ENCODE measurements around the gene PANK4.

The PANK4 gene

DNA sequence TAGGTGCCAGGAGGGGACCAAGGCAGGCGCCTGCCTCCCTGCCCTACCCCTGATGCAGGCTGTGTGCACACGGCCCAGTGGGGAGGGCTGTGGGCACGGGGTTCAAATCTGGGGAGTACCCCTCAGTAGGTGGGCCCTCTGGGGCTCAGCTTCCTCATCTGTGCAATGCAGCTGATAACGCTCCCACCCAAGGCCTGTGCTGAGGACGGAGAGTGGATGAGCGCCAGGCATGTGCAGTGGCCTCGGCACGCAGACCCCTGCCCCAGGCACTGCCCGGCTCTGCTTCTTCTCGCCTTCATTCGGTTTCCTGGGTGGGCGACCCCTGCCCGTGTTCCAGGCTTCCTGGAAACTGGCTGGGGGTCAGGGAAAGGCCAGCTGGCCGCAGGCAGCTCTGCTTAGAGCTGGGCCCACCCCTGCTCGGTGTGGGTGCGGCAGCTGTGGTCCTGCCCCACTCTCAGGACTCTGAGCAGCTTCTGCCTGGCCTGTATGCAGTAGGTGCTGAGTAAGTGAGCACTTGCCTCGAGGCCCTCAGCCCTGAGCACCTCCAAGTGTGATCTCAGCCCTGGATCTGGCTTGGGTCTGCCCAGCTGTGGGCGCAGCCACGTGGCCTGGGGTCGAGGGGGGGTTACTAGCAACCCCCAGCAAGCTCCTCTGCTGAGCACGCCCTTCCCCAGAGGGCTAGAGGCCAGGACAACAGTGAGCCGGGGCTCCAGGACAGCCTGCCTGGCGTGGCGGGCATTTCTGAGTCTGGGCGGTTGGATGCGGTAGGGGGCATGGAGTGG is 17.9 kb upstream of the PANK4 start:
- DNase-seq, result no peak

DNA sequence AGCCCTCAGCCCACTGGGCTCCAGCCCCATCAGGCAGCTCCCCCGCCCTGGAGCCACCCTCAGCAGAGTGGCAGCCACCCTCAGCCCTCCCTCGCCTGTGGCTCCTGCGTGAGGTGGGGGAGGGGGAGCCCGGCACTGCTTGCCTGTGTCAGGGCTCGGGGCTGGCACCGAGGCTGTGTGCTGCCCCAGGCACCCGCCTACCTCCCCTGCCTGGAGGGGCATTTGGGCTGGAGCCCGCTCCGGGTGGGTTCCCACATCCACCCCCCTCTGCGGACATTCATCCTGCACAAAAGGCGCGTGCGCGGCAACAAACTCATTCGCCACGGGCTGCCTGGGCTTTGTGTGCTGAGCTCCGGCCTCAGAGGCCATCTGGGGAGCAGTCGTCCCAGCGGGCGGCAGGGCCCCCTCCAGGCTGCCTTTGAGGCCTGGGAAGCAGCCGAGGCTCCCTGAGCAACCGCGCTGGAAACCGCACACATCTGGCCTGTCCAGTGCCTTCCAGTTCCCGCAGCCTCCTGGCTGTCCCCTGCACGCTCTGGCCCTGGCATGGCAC is 17.2 kb upstream of the PANK4 start:
- peak in 1 of 2 donors; percentile 47 for DNase-seq

- no peak for DNase-seq
These were observed 16.0 kb upstream of the PANK4 start for GRCh38 chr1:2542246-2542915.

DNA sequence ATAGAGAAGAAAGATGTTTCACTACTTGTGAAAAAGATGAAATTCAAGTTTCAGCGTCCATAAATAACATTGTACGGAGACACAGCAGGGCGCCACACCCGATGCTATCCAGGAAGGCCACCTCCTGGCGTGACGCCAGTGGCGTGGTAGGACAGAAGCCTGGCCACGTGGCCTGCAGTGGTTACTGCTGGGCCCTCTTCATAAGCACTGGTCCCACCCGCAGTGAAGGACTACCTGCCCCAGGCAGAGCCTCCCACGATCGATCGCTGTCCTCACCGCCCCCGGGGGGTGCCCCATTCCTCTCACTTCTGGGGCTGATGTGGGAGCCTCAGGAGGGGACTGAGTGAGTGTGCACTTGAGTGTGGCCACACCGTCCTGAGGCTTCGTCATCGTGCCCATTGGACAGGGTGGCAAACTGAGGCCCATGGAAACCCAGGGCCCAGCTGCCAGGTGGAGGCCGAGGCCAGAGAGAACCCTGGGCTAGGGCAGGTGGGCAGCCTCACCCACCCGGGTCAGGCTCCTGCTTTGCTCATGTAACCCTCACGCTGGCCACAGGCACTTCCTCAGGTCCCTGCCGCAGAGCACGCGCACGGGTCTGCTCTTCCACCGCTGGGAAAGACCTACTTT is 15.3 kb upstream of the PANK4 start:
- DNase-seq, result no peak

DNA sequence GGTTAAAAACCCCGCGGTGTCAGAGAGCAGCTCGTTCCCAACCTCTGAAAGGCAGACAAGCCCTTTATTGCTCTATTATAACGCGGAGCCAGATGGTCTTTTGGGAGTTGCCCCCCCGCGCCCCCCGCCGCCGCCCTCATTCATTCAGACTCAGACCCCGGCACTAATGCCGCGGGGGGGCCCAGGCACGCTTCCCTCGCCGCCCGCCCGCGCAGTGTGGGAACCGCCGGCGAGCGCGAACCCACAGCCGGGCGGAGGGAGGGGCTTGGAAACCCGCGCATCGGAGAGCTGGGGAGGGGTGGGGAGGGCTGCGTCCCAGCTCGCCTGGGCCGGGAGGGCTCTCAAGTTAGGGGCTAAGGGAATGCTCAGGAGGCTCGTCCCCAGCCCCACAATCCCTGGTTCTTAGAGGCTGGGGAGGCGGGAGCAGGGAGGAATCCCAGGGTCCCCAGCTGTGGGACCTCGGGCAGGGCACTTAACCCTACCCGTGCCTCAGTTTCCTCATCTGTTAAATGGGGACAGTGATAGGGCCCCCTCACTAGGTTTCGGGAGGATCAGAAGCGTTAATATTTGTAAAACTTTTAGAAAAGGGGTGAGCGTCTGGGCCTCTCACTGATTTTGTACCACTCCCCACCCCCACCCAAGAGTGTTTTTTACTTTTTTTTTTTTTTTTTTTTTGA is 14.6 kb upstream of the PANK4 start:
- DNase-seq, result no peak

DNA sequence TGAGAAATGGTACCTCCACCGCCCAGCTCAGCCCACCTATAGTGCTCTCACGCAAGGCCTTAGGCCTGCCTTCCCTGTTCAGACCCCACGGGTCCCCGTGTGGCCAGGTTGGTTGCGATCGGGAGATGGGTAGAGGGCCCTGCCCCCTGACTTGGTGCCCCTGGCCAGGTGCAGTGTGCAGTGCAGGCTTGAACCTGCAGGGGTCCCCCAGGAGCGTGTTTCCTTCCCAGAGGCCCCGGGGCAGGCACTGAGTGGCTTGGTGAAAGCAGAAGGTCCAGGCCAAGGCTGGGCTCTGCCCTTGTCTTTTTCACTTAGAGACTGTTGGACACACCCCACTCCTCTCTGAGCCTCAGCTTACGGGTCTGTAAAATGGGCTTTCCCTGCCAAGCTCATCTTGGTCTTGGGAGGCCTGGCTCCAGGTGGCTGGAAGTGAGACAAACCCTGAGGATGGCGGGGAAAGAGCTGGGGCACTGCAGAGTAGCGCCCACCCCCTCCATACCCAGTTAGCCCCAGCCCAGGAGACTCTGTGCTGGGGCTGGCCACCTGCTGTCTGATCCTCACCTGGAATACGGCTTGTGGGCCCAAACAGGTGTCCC is 13.0 kb upstream of the PANK4 start:
- DNase-seq, result no peak

- DNase-seq, result no peak
These were observed 12.5 kb upstream of the PANK4 start for GRCh38 chr1:2538872-2539271.

DNA sequence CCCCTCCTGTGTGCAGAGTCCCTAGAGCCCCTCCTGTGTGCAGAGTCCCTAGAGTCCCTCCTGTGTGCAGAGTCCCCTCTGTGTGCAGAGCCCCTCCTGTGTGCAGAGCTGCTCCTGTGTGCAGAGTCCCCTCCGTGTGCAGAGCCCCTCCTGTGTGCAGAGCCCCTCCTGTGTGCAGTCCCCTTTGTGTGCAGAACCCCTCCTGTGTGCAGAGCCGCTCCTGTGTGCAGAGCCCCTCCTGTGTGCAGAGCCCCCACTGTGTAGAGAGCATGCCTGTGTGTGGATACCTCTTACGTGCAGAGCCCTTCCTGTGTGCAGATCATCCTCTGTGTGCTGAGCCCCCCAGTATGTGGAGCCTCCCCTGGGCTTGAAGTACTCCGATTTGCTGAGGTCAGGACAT is 12.0 kb upstream of the PANK4 start:
- DNase-seq, result no peak

GRCh38 chr1:2537784-2538115 is 11.4 kb upstream of the PANK4 start:
- no peak for DNase-seq

DNA sequence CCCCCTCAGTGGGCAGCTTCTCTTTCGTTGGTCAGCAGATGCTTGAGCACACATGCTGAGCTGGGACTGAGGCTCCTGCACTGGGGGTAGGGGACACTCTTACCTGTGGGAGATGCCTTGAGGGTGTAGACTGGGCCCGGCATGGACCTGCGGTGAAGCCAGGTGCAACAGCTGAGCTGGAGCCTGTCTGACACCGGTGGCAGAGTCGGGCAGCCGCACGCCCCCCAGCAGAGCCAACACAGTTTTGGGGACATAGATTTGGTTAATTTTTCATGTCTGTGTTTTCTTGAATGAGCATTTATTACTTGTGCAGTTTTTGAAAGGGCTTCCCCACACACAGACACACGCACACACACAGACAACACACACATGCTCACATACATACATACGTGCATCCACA is 9.6 kb upstream of the PANK4 start:
- DNase-seq, result no peak

DNA sequence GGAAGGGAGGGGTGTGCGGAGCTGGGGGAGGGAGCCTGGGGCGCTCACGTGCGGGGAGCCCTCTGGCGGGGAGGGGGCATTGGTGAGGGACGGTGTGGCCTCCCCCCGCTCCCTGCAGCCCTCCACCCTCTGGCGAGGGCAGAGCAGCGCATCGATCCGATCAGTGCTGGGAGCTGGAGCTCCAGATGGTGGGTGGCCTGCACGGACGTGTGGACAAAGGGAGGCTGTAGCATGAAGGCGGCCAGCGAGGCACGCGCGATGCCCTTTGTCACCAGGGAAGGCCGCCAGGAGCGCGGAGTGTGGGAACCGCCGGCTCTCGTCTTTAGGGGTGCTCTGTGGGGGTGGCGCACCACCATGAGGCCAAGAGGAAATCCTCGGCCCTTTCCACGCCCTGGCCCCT is 9.1 kb upstream of the PANK4 start:
- DNase-seq, result no peak

DNA sequence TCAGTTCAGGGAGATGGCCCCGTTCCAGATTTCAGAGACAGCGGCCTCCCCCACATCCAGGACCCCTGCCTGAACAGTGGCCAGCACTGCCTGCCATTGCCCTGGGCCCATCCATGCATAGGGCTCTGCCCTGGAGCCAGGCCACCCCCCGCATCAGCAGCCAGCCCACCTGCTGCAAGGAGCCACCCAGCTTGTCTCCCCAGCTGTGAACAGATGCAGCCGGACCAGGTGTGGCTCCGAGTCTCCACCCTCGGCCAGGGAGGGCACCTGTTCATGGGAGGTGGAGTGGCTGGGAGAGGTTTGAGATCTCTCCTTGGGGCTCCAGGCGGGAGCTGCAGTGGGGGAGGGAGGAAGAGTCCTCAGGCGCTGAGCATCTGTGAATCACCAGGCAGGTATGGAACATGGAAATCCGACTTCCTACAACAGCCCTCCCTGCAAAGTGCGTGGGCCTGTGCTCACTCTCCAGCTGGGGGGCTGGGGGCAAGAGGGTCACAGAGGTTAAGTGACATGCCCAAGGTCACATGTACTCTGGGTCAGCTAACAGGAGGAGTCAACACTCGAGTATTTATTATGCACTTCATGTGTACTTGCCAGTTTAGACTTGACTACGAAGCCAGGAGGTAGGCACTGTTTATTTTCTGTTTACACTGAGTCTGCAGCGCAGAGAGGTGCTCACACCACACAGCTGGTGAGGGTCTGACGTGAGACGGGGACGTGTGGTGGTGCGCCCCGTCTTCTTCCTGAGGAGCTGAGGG is 8.5 kb upstream of the PANK4 start:
- DNase-seq, result no peak

DNA sequence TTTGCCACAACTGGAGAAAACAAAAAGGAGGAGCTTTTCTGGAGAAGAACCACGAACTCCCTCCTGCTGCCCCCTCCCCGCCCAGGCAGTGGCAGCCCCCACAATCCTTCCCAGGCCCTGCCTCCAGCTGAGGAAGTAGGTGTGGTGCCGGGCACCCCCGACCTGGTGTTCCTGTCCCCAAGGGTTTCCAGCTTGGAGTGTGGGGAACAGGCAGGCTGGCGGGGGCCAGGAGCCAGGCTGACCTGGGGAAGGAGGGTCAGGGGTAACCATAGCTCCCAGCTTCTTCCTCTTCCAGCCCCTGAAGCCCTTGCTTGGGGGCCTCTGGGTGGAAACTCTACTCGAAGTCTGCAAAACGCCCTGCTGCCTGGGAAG is 7.9 kb upstream of the PANK4 start:
- DNase-seq, result no peak

GRCh38 chr1:2533365-2533764 is 7.0 kb upstream of the PANK4 start:
- DNase-seq, result no peak

DNA sequence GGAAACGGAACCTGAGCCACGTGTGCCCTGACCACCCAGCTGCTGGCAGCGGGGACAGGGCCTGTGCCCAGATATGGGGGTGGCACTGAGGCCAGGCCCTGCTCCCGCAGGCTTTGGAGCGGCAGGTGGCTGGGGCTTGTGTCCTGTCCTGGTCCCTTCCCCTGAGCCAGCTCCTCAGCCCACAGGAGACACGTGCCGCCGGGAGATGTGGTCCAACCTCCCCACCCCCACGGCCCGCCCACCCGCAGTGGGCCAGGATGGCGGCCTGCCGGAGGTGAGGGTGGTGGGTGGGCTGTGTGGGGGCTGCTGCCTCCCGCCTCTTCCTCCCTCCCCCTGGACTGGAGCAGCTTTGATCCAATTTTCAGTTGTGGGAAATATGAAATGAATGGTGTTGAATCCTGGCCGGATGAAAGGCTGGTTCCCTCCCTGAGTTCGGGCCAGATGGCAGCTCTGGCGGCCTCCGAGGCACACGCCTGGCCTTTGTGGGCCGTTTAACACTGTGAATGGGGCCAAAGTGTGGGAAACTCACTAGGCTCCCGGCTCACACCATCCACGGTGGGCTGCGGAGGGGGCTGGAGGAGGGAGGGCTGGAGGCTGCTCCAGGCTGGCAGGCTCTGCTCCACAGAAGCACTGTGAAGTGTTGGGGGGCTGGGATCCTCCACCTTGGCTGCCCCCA is 6.2 kb upstream of the PANK4 start:
- DNase-seq, result no peak

- no peak for DNase-seq
These were observed 4.3 kb upstream of the PANK4 start for GRCh38 chr1:2530513-2531361.

- DNase-seq, result peak in 1 of 2 donors; percentile 26
These were observed 3.6 kb upstream of the PANK4 start, which contains the start of gene HES5 for GRCh38 chr1:2529784-2530512. Gene HES5, minus strand, starts transcription at chr1:2530263. Its CDS starts 99 bp downstream, at chr1:2530164.

DNA sequence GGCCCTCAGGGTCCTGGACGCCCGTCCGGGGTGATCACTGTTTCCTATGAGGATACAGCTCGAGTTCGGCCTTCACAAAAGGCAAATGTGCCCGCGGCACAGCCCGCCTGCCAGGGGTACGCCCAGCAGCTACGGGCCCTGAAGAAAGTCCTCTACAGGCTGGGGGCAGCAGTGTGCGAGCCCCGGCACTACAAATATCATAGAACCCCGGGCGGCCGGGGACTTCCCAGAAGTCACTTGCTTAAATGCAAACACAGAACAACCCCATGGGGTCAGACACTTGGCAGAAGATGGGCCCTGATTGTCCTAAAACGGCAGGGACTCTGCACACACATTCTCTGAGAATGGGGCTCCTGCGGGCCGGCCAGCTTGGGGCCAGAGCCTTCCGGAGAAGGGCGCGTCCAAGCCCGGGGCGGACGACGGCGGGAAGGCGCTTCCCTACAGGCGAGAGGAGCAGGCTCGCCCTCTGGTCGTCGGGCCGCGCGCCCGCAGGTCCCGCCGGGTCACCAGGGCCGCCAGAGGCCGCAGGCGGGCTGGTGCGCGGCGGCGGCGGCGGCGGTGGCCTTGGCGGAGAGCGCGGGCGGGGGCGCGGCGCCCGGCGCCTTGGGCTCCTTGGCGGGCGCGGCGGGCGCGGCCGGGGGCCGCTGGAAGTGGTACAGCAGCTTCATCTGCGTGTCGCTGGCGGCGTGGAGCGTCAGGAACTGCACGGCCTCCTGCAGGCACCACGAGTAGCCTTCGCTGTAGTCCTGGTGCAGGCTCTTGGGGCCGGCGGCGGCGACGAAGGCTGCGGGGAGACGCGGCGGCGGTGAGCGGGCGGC is 2.8 kb upstream of the PANK4 start:
- DNase-seq, result peak; percentile 50 to 64

DNA sequence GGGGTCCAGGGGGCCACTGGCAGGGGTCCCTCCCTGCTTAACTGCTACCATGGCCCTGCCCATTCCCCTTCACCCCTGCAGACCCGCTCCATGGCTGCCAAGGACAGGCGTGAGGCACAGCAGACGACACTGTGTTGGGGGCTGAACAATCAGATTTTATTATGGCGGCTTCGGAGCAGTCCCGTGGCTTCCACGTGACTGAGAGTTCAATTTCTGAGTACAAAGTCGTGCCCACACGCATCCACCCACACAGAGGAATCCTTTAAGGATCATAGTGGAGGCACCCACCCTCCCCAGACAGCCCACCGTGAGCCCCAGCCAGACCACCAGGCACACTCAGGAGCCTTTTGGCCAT is 2.2 kb upstream of the PANK4 start:
- no peak for DNase-seq
